Panc1 (cell line): ENCODE results near the gene DDIT4L. TPM values are rescaled to one million over a fixed set of nuclear protein-coding genes. Genes with fewer than 3 reads are reported as not detected.

Experiments used
- ATAC-seq: fragments of 200-7000 bp; cut with Tn5 transposase; 2 replicates; pipeline ENCODE4 v1.9.1; 2020; ENCODE audit warnings: mild to moderate bottlenecking, moderate library complexity
- BruUV-seq: library from RNA; stranded (reverse); fragments of 400-500 nt; replicated peaks from 2 replicates; lab custom pipeline; 2021; lab: Mats Ljungman, UMichigan
- CTCF ChIA-PET: fragments of 300-600 bp; sonication (Branson Sonifier 250); formaldehyde crosslinking; loops from one replicate; lab custom pipeline; 2022; ENCODE audit warnings: antibody characterized with exemption; lab: Charles Lee
- POLR2A ChIA-PET: fragments of 300-600 bp; sonication (Branson Sonifier 250); formaldehyde crosslinking; loops from one replicate; lab custom pipeline; 2022; ENCODE audit warnings: antibody characterized with exemption; lab: Charles Lee
- DNase-seq: peaks from one replicate; pipeline ENCODE4 v3.0.0-alpha.2; 2010; ENCODE audit warnings: low read depth, low spot score
- H3K27ac ChIP-seq: 2 replicates; pipeline ENCODE4 v1.5.1; 2011; ENCODE audit warnings: mild to moderate bottlenecking, low read length, inconsistent platforms
- H3K27me3 ChIP-seq: fragments of 200-500 bp; sonication (Bioruptor generic); 2 replicates; pipeline ENCODE4 v1.6.0; 2014; ENCODE audit warnings: low read length, inconsistent platforms; ENCODE audit not compliant: control insufficient read depth, insufficient read depth
- H3K36me3 ChIP-seq: fragments of 200-500 bp; sonication (Bioruptor generic); 2 replicates; pipeline ENCODE4 v1.5.1; 2014; ENCODE audit warnings: inconsistent platforms, mild to moderate bottlenecking, low read length, moderate library complexity; ENCODE audit not compliant: control insufficient read depth, insufficient read depth
- H3K4me1 ChIP-seq: 2 replicates; pipeline ENCODE4 v1.5.1; 2011; ENCODE audit warnings: inconsistent platforms, mild to moderate bottlenecking, low read length, moderate library complexity; ENCODE audit not compliant: control insufficient read depth, insufficient read depth
- H3K4me3 ChIP-seq, 2 experiments: 2 replicates each; pipeline ENCODE4 v1.5.1; 2011 to 2012; ENCODE audit warnings: low read depth in 2 of 2, low read length in 2 of 2, mild to moderate bottlenecking in 2 of 2, inconsistent platforms in 1 of 2, moderate library complexity in 1 of 2
- H3K9me3 ChIP-seq: fragments of 200-500 bp; sonication (Bioruptor generic); 2 replicates; pipeline ENCODE4 v1.5.1; 2014; ENCODE audit warnings: low read depth, mild to moderate bottlenecking, inconsistent platforms, low read length, moderate library complexity; ENCODE audit not compliant: control insufficient read depth, insufficient read depth
- CTCF ChIP-seq: fragments of 450-650 bp; IDR thresholded peaks from 2 replicates; pipeline ENCODE4 v1.5.1; 2017; ENCODE audit warnings: mild to moderate bottlenecking
- POLR2AphosphoS5 ChIP-seq: IDR thresholded peaks from 2 replicates; pipeline ENCODE4 v1.6.1; 2012; ENCODE audit warnings: mild to moderate bottlenecking, low read depth, low read length, moderate library complexity
- SIN3A ChIP-seq: IDR thresholded peaks from 2 replicates; pipeline ENCODE4 v1.6.1; 2012; ENCODE audit warnings: low read depth, mild to moderate bottlenecking, low read length, moderate library complexity, borderline replicate concordance; ENCODE audit not compliant: insufficient read depth
- TCF7L2 ChIP-seq: IDR thresholded peaks from 2 replicates; pipeline ENCODE4 v1.6.1; 2011; ENCODE audit warnings: mild to moderate bottlenecking, low read depth, low read length, inconsistent platforms
- in situ Hi-C: cut with HindIII; loops from 2 replicates; pipeline ENCODE4 v1.10.0; 2016; ENCODE audit warnings: low sequenced_read_pairs, low pct_unique_long_range_greater_than_20kb
- intact Hi-C: fragments of 100-400 bp; cut with micrococcal nuclease; formaldehyde crosslinking; loops from one replicate; pipeline ENCODE4 v1.10.0; 2022; ENCODE audit not compliant: unreplicated experiment
- total RNA-seq: library from RNA; stranded (reverse); gene quantifications from one replicate; pipeline ENCODE4 v1.2.1, GENCODE V29; 2021; ENCODE audit not compliant: unreplicated experiment
- TF ChIP-seq, protein P1 (sequence below), 2 experiments: IDR thresholded peaks; 2 replicates each; pipeline ENCODE4 v1.6.1; 2011 to 2012; ENCODE audit warnings: low read depth in 2 of 2, control low read depth in 1 of 2, low read length in 1 of 2, mild to moderate bottlenecking in 1 of 2, moderate library complexity in 1 of 2; ENCODE audit not compliant: insufficient read depth in 1 of 2

The DDIT4L gene
- total RNA-seq, 1 experiment from 2014 or later: not detected

DNA sequence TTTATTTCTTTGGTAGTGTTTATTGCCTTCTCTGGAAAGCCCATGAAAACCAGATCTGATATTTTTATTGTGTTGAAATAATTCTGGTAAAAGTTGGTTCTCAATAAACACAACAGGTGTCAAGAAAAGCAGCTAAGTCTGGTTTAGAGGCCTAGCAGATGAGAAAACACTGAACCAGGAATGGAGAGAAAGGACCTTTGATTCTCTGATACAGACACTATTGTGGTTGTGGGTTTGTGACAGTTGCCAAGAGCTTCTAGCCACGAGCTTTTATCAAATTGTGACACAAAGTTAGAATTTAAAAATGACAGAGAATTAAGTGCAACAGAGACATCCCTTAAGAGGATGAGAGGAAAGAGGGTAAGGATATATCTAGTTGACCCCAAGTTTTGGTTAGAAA lies 42.6 kb downstream of the DDIT4L start:
- ChIA-PET POLR2A (no interaction called here), CTCF (no interaction called here)
- no peaks in the 10 kb centered on the region for H3K9me3 ChIP-seq
- ATAC-seq (no peak), DNase-seq (no peak)
- no TSS peak for BruUV-seq
- H3K4me1 ChIP-seq: no peaks in the 10 kb centered on the region
- in situ Hi-C loops (no loop called here), intact Hi-C loops (no loop called here)
- TF ChIP-seq CTCF (no peak), SIN3A (no peak), POLR2AphosphoS5 (no peak), TCF7L2 (no peak)
- TF ChIP-seq, protein P1, sequence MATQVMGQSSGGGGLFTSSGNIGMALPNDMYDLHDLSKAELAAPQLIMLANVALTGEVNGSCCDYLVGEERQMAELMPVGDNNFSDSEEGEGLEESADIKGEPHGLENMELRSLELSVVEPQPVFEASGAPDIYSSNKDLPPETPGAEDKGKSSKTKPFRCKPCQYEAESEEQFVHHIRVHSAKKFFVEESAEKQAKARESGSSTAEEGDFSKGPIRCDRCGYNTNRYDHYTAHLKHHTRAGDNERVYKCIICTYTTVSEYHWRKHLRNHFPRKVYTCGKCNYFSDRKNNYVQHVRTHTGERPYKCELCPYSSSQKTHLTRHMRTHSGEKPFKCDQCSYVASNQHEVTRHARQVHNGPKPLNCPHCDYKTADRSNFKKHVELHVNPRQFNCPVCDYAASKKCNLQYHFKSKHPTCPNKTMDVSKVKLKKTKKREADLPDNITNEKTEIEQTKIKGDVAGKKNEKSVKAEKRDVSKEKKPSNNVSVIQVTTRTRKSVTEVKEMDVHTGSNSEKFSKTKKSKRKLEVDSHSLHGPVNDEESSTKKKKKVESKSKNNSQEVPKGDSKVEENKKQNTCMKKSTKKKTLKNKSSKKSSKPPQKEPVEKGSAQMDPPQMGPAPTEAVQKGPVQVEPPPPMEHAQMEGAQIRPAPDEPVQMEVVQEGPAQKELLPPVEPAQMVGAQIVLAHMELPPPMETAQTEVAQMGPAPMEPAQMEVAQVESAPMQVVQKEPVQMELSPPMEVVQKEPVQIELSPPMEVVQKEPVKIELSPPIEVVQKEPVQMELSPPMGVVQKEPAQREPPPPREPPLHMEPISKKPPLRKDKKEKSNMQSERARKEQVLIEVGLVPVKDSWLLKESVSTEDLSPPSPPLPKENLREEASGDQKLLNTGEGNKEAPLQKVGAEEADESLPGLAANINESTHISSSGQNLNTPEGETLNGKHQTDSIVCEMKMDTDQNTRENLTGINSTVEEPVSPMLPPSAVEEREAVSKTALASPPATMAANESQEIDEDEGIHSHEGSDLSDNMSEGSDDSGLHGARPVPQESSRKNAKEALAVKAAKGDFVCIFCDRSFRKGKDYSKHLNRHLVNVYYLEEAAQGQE (IDR thresholded peaks at IDR 0.05; ENCODE audit: insufficient read depth in 1 of 2, low read depth in 2 of 2, low read length in 1 of 2): no peak
- no peaks in the 10 kb centered on the region for H3K36me3 ChIP-seq
- no peaks in the 10 kb centered on the region for H3K27me3 ChIP-seq
- no peak overlapping the region for H3K4me3 ChIP-seq
- no peak overlapping the region for H3K27ac ChIP-seq

GRCh38 chr4:100147198-100147597 lies 43.1 kb downstream of the DDIT4L start:
- Histone ChIP-seq H3K27me3 (no peaks in the 10 kb centered on the region), H3K36me3 (no peaks in the 10 kb centered on the region), H3K27ac (no peak overlapping the region), H3K9me3 (no peaks in the 10 kb centered on the region), H3K4me1 (no peaks in the 10 kb centered on the region), H3K4me3 (no peak overlapping the region)
- intact Hi-C loops (no loop called here), in situ Hi-C loops (no loop called here)
- CTCF ChIA-PET: no interaction called here
- DNase-seq: no peak
- POLR2A ChIA-PET: no interaction called here
- TF ChIP-seq CTCF: no peak
- no peak for TF ChIP-seq TCF7L2
- TF ChIP-seq SIN3A: no peak
- TF ChIP-seq, protein P1 (IDR thresholded peaks at IDR 0.05; ENCODE audit: insufficient read depth in 1 of 2, low read depth in 2 of 2, low read length in 1 of 2): no peak
- no peak for TF ChIP-seq POLR2AphosphoS5
- ATAC-seq: no peak
- BruUV-seq: no TSS peak
